ENCODE measurements around the gene AUTS2.

GRCh38 chr7:70657571-70657970 is 1059.3 kb downstream of the AUTS2 start:
- TF ChIP-seq CTCF (optimal IDR thresholded peaks at IDR 0.05 in 1 of 3, IDR thresholded peaks at IDR 0.05 in 1 of 3, conservative IDR thresholded peaks at IDR 0.05 in 1 of 3; ENCODE audit: extremely low read depth in 1 of 3, insufficient read depth in 2 of 3, low read length in 3 of 3) = no peak
- TF ChIP-seq EZH2 (IDR thresholded peaks at IDR 0.05; ENCODE audit: low read length) = no peak
